HG02981 (cell line): ENCODE measurements around the gene MEG3.
"Not testable (repeated sequence)": the region's sequence is repeated elsewhere in the genome, so short reads cannot be mapped to it uniquely, and the experiment has no call there.

Experiments
- ATAC-seq: cut with Tn5 transposase; IDR thresholded peaks from one replicate; pipeline ENCODE4 v1.9.1; 2021; ENCODE audit warnings: mild to moderate bottlenecking, moderate library complexity; ENCODE audit not compliant: unreplicated experiment

MEG3 gene

GRCh38 chr14:100788517-100788916 lies 37.4 kb upstream of the MEG3 start:
- no peak for ATAC-seq

- ATAC-seq: no peak
Measured at GRCh38 chr14:100788942-100789341, 37.0 kb upstream of the MEG3 start.

- no peak for ATAC-seq
Measured at GRCh38 chr14:100789460-100790417, 36.2 kb upstream of the MEG3 start.

GRCh38 chr14:100790502-100791347 lies 35.2 kb upstream of the MEG3 start:
- no peak for ATAC-seq

GRCh38 chr14:100791348-100791735 lies 34.6 kb upstream of the MEG3 start:
- no peak for ATAC-seq

GRCh38 chr14:100791995-100792394 lies 33.9 kb upstream of the MEG3 start:
- ATAC-seq: no peak

- no peak for ATAC-seq
Measured at GRCh38 chr14:100796946-100797345, 29.0 kb upstream of the MEG3 start.

GRCh38 chr14:100800041-100800440 lies 25.9 kb upstream of the MEG3 start:
- ATAC-seq: no peak

GRCh38 chr14:100801433-100801832 lies 24.5 kb upstream of the MEG3 start:
- not testable (repeated sequence) for ATAC-seq

GRCh38 chr14:100802179-100802578 lies 23.7 kb upstream of the MEG3 start:
- ATAC-seq: no peak

GRCh38 chr14:100802766-100803165 lies 23.2 kb upstream of the MEG3 start:
- no peak for ATAC-seq

GRCh38 chr14:100803226-100803625 lies 22.7 kb upstream of the MEG3 start:
- no peak for ATAC-seq

GRCh38 chr14:100803676-100804075 lies 22.2 kb upstream of the MEG3 start:
- no peak for ATAC-seq

- no peak for ATAC-seq
Measured at GRCh38 chr14:100804138-100804537, 21.8 kb upstream of the MEG3 start.

- no peak for ATAC-seq
Measured at GRCh38 chr14:100804558-100805309, 21.2 kb upstream of the MEG3 start.

GRCh38 chr14:100806386-100806785 lies 19.5 kb upstream of the MEG3 start:
- no peak for ATAC-seq

- no peak for ATAC-seq
Measured at GRCh38 chr14:100807496-100807895, 18.4 kb upstream of the MEG3 start.

- ATAC-seq: no peak
Measured at GRCh38 chr14:100807979-100808734, 17.8 kb upstream of the MEG3 start.

- no peak for ATAC-seq
Measured at GRCh38 chr14:100810435-100810834, 15.5 kb upstream of the MEG3 start.

- no peak for ATAC-seq
Measured at GRCh38 chr14:100810861-100811461, 15.0 kb upstream of the MEG3 start.
